Esophagus muscularis mucosa (tissue), 3 donors: ENCODE results near the gene CSRNP2.

Experiments
- CTCF ChIP-seq, 3 experiments: fragments of 200-600 bp in 2 of 3; fragments of 450-650 bp in 1 of 3; sonication (generic) in 2 of 3; IDR thresholded peaks; one replicate each; pipeline ENCODE4 v1.5.1; 2017 to 2019; ENCODE audit warnings: antibody characterized with exemption in 3 of 3, mild to moderate bottlenecking in 2 of 3, moderate library complexity in 1 of 3
- EP300 ChIP-seq: sonication (generic); formaldehyde crosslinking; IDR thresholded peaks from one replicate; pipeline ENCODE4 v1.6.1; 2017; ENCODE audit warnings: antibody characterized with exemption

GRCh38 chr12:51049525-51049924 is 33.9 kb downstream of the CSRNP2 start:
- no peak for TF ChIP-seq CTCF (IDR thresholded peaks at IDR 0.05)
- no peak for TF ChIP-seq EP300
